ENCODE measurements around the gene MTMR12.

The MTMR12 gene

GRCh38 chr5:32187675-32188074 lies 125.1 kb downstream of the MTMR12 start:
- DNase-seq: no peak

DNA sequence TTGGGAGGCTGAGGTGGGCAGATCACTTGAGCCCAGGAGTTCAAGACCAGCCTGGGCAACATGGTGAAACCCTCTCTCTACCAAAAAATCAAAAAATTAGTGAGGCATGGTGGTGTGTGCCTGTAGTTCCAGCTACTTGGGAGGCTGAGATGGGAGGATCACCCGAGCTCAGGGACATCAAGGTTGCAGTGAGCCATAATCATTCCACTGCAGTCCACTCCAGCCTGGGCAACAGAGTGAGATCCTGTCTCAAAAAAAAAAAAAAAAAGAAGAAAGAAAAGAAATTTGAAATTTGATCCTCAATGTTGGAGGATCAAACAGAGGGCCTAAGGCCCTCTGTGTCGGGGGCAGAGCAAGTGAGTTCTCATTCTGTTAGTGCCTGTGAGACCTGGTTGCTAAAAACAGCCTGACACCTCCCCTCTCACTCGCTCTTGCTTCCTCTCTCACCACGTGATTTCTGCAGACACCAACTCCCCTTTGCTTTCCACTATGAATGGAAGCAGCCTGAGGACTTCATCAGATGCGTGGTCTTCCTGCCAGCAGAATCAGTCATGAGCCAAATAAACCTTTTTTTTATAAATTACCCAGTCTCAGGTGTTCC lies 130.2 kb downstream of the MTMR12 start:
- DNase-seq: no peak
